Esophagus muscularis mucosa (tissue), 4 donors: ENCODE measurements around the gene ANGPTL8. TPM values are rescaled to one million over a fixed set of nuclear protein-coding genes. Genes with fewer than 3 reads are reported as not detected.

ENCODE experiments used
- DNase-seq: peaks from one replicate; pipeline ENCODE4 v3.0.0-alpha.2; 2017; ENCODE audit errors: extremely low spot score
- H3K27ac ChIP-seq, 4 donors: fragments of 200-600 bp; sonication (generic); replicated peaks in 1 of 4; 1 replicate in 3 of 4; 2 replicates in 1 of 4; pipeline ENCODE4 v1.5.1; 2016 to 2019; ENCODE audit warnings: mild to moderate bottlenecking in 1 of 4
- H3K27me3 ChIP-seq, 4 donors: fragments of 200-600 bp; sonication (generic); one replicate each; pipeline versions ENCODE4 v1.5.1 to v1.6.0; 2016 to 2019
- H3K36me3 ChIP-seq, 4 donors: fragments of 200-600 bp; sonication (generic); one replicate each; pipeline ENCODE4 v1.5.1; 2016 to 2019
- H3K4me1 ChIP-seq, 4 donors: fragments of 200-600 bp; sonication (generic); one replicate each; pipeline ENCODE4 v1.5.1; 2016 to 2019
- H3K4me3 ChIP-seq, 4 donors: fragments of 200-600 bp; sonication (generic); 1 replicate in 2 of 4; 2 replicates in 2 of 4; pipeline ENCODE4 v1.5.1; 2016 to 2019; ENCODE audit warnings: mild to moderate bottlenecking in 4 of 4, moderate library complexity in 1 of 4
- H3K9me3 ChIP-seq, 4 donors: fragments of 200-600 bp; sonication (generic); 1 replicate in 3 of 4; 2 replicates in 1 of 4; pipeline ENCODE4 v1.5.1; 2016 to 2019
- CTCF ChIP-seq, 3 experiments: fragments of 200-600 bp in 2 of 3; fragments of 450-650 bp in 1 of 3; sonication (generic) in 2 of 3; IDR thresholded peaks; one replicate each; pipeline ENCODE4 v1.5.1; 2017 to 2019; ENCODE audit warnings: antibody characterized with exemption in 3 of 3, mild to moderate bottlenecking in 2 of 3, moderate library complexity in 1 of 3
- EP300 ChIP-seq: sonication (generic); formaldehyde crosslinking; IDR thresholded peaks from one replicate; pipeline ENCODE4 v1.6.1; 2017; ENCODE audit warnings: antibody characterized with exemption
- POLR2A ChIP-seq: fragments of 450-650 bp; IDR thresholded peaks from one replicate; pipeline ENCODE4 v1.6.1; 2017; ENCODE audit warnings: antibody characterized with exemption, moderate library complexity, mild to moderate bottlenecking, low read depth
- POLR2AphosphoS5 ChIP-seq, 2 donors: sonication (generic); formaldehyde crosslinking; IDR thresholded peaks; one replicate each; pipeline ENCODE4 v1.6.1; 2017; ENCODE audit warnings: antibody characterized with exemption in 2 of 2
- WGBS: methylation state at CpG from one replicate; pipeline ENCODE4 v1.1.5; 2018; 5-methylcytosine and 5-hydroxymethylcytosine counted together
- intact Hi-C: fragments of 100-400 bp; cut with DNase I; formaldehyde crosslinking; loops from one replicate; pipeline ENCODE4 v1.15.1; 2023
- total RNA-seq, 4 donors: library from RNA; depleted of rRNA; stranded (reverse); fragments of >200 nt; gene quantifications; one replicate each; pipeline versions ENCODE4 v1.1.0 to v1.2.1, GENCODE V29; 2016

Gene ANGPTL8
- total RNA-seq, 4 donors from 2014 or later, result 2.0 TPM; not detected in 3

- H3K36me3 ChIP-seq, result peaks cover 8 to 77% (median 67%) of the 10 kb centered on the region in 4 donors
- intact Hi-C loops, result loop anchor here (5.0 kb wide), 1 partner anchor 202 kb away; no protein-coding TSS in a partner anchor
- H3K4me1 ChIP-seq, result peaks cover 27 to 33% (median 32%) of the 10 kb centered on the region in 4 donors
- H3K27me3 ChIP-seq, result no peaks in the 10 kb centered on the region
- no peaks in the 10 kb centered on the region for H3K9me3 ChIP-seq
- TF ChIP-seq POLR2AphosphoS5 (IDR thresholded peaks at IDR 0.05) (no peak), EP300 (no peak), POLR2A (no peak), CTCF (IDR thresholded peaks at IDR 0.05) (no peak)
- DNase-seq, result no peak
- WGBS, result 94% methylated on average over 5 of the region's 5 CpGs
- no peak overlapping the region for H3K27ac ChIP-seq
- no peak overlapping the region for H3K4me3 ChIP-seq
Observed at GRCh38 chr19:11244846-11245589, 5.6 kb downstream of the ANGPTL8 start.

- peaks cover 27 to 34% (median 33%) of the 10 kb centered on the region in 4 donors for H3K4me1 ChIP-seq
- H3K4me3 ChIP-seq, result no peak overlapping the region
- 89% methylated on average over 11 of the region's 11 CpGs for WGBS
- H3K27me3 ChIP-seq, result no peaks in the 10 kb centered on the region
- intact Hi-C loops, result no loop called here
- H3K9me3 ChIP-seq, result no peaks in the 10 kb centered on the region
- no peak for DNase-seq
- peak overlapping the region; percentile 21 to 71 (median 54) for H3K27ac ChIP-seq
- peaks cover 19 to 79% (median 68%) of the 10 kb centered on the region in 4 donors for H3K36me3 ChIP-seq
- TF ChIP-seq EP300 (no peak), POLR2AphosphoS5 (IDR thresholded peaks at IDR 0.05) (no peak), POLR2A (no peak), CTCF (IDR thresholded peaks at IDR 0.05) (no peak)
Observed at GRCh38 chr19:11246941-11247340, 7.5 kb downstream of the ANGPTL8 start.

GRCh38 chr19:11247391-11247790 lies 8.0 kb downstream of the ANGPTL8 start:
- H3K36me3 ChIP-seq, result peaks cover 21 to 79% (median 69%) of the 10 kb centered on the region in 4 donors
- TF ChIP-seq POLR2AphosphoS5 (IDR thresholded peaks at IDR 0.05), result peak; percentile 21 to 59
- TF ChIP-seq EP300, result no peak
- DNase-seq, result no peak
- no peaks in the 10 kb centered on the region for H3K9me3 ChIP-seq
- H3K4me3 ChIP-seq, result no peak overlapping the region
- 51% methylated on average over 9 of the region's 10 CpGs for WGBS
- H3K4me1 ChIP-seq, result peaks cover 29 to 39% (median 38%) of the 10 kb centered on the region in 4 donors
- H3K27me3 ChIP-seq, result no peaks in the 10 kb centered on the region
- intact Hi-C loops, result no loop called here
- peak overlapping the region; percentile 52 to 71 (median 54) for H3K27ac ChIP-seq

- Histone ChIP-seq H3K36me3 (peaks cover 21 to 78% (median 69%) of the 10 kb centered on the region in 4 donors), H3K9me3 (no peaks in the 10 kb centered on the region), H3K4me1 (peaks cover 33 to 44% (median 43%) of the 10 kb centered on the region in 4 donors), H3K4me3 (no peak overlapping the region), H3K27me3 (no peaks in the 10 kb centered on the region), H3K27ac (peak overlapping the region; percentile 52 to 71 (median 54))
- DNase-seq, result no peak
- WGBS, result 79% methylated on average over 14 of the region's 14 CpGs
- intact Hi-C loops, result no loop called here
- no peak for TF ChIP-seq POLR2A
- TF ChIP-seq POLR2AphosphoS5 (IDR thresholded peaks at IDR 0.05), result no peak
- TF ChIP-seq CTCF (IDR thresholded peaks at IDR 0.05), result no peak
- TF ChIP-seq EP300, result no peak
Observed at GRCh38 chr19:11247934-11248333, 8.5 kb downstream of the ANGPTL8 start.

- WGBS, result 94% methylated on average over 2 of the region's 2 CpGs
- Histone ChIP-seq H3K4me3 (no peak overlapping the region), H3K36me3 (peaks cover 21 to 77% (median 68%) of the 10 kb centered on the region in 4 donors), H3K4me1 (peaks cover 33 to 47% (median 45%) of the 10 kb centered on the region in 4 donors), H3K27me3 (no peaks in the 10 kb centered on the region), H3K9me3 (no peaks in the 10 kb centered on the region), H3K27ac (peak overlapping the region in 3 of 4 donors; percentile 34 to 71 (median 54))
- TF ChIP-seq EP300, result no peak
- no peak for TF ChIP-seq POLR2A
- TF ChIP-seq CTCF (IDR thresholded peaks at IDR 0.05), result no peak
- TF ChIP-seq POLR2AphosphoS5 (IDR thresholded peaks at IDR 0.05), result no peak
- intact Hi-C loops, result no loop called here
- no peak for DNase-seq
Observed at GRCh38 chr19:11248852-11249251, 9.4 kb downstream of the ANGPTL8 start.
